HG03521 (cell line): ENCODE measurements around the gene RBM23.

Source experiments
- ATAC-seq: cut with Tn5 transposase; IDR thresholded peaks from one replicate; pipeline ENCODE4 v1.9.1; 2021; ENCODE audit warnings: mild to moderate bottlenecking, moderate library complexity; ENCODE audit not compliant: unreplicated experiment

RBM23 gene

DNA sequence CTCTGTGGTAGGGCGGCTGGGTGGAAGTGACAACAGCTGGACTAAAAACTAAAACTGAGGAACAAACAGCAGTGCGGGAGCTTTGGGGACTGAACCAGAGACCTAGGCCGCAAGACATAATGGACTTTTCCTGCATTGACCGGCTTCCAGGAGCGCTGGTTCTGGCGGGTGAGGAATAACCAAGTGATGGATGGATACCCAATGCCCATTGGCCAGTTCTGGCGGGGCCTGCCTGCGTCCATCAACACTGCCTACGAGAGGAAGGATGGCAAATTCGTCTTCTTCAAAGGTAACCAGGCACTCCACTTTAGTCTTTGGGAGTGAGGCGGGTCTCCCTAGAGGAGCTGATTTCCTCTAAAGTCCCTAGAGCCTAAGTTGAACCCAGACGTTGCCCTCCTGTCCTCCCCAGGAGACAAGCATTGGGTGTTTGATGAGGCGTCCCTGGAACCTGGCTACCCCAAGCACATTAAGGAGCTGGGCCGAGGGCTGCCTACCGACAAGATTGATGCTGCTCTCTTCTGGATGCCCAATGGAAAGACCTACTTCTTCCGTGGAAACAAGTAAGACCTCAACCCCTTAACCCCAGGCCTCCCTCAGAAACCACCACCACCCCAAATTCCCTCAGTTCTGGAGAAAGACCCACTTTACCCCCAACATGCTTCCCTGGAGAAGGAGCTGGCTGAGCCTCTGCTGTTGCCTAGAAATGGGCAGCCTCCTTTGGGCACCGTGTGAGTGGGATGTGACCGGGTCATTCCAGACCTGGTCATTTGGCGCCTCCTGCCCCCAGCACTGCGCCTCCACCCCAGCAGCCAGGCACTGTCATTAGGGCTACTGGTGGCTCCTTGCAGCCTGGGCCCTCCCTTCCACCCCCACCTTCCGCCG lies 74.5 kb downstream of the RBM23 start:
- ATAC-seq: no peak
